Measurements from ENCODE around the gene CHKA. TPM values are rescaled to one million over a fixed set of nuclear protein-coding genes. Genes with fewer than 3 reads are reported as not detected.

The CHKA gene
- total and polyA plus RNA-seq, 4 donors, result 17.6 to 73.4 (median 49.0) TPM

DNA sequence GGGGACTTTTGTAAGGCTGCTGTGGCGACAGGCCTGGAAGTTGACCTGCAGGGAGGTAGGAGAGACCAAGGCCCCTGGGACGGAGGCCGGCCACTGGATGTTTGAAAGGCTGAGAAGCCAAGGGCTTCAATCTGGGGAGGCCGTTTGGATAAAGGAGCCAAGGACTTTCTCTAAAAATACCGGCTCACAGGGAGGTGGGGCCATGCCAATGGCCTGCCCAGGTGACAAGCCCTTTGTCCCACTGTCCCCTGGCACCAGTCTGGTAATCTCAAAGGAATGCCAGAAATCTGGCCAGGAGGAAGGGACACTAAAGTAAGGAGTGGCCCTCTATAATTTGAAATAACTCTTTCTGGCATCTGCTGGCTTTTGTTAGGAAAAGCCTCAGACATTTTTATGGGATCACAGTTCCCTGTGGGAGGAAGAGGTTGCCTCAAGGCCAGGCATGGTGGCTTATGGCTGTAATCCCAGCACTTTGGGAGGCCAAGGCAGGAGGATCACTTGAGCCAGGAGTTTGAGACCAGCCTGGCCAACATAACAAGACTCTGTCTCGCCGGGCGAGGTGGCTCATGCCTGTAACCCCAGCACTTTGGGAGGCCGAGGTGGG lies 1.9 kb upstream of the CHKA start:
- 83 to 88% methylated on average over 9 of the region's 9 CpGs for WGBS, 2 donors
- Histone ChIP-seq H3K27me3 (ENCODE audit: control insufficient read depth in 3 of 3, insufficient read depth in 3 of 3, low read length in 2 of 3) (no peaks in the 10 kb centered on the region), H3K4me1 (ENCODE audit: control insufficient read depth in 5 of 5, insufficient read depth in 5 of 5, low read length in 5 of 5) (peaks cover 3 to 39% (median 10%) of the 10 kb centered on the region in 5 donors), H3K9me3 (ENCODE audit: control insufficient read depth in 4 of 4, insufficient read depth in 3 of 4, low read length in 3 of 4) (no peaks in the 10 kb centered on the region), H3K27ac (ENCODE audit: low read depth in 1 of 2, low read length in 1 of 2) (peak overlapping the region; percentile 70 to 71), H3K36me3 (ENCODE audit: control insufficient read depth in 4 of 4, insufficient read depth in 4 of 4, low read length in 4 of 4) (no peaks in the 10 kb centered on the region), H3K4me3 (no peak overlapping the region), H3K9ac (ENCODE audit: insufficient read depth in 1 of 2, low read length in 2 of 2) (no peak overlapping the region)
- TF ChIP-seq, protein P1, sequence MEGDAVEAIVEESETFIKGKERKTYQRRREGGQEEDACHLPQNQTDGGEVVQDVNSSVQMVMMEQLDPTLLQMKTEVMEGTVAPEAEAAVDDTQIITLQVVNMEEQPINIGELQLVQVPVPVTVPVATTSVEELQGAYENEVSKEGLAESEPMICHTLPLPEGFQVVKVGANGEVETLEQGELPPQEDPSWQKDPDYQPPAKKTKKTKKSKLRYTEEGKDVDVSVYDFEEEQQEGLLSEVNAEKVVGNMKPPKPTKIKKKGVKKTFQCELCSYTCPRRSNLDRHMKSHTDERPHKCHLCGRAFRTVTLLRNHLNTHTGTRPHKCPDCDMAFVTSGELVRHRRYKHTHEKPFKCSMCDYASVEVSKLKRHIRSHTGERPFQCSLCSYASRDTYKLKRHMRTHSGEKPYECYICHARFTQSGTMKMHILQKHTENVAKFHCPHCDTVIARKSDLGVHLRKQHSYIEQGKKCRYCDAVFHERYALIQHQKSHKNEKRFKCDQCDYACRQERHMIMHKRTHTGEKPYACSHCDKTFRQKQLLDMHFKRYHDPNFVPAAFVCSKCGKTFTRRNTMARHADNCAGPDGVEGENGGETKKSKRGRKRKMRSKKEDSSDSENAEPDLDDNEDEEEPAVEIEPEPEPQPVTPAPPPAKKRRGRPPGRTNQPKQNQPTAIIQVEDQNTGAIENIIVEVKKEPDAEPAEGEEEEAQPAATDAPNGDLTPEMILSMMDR (IDR thresholded peaks at IDR 0.05; ENCODE audit: control extremely low read depth, extremely low read depth), result no peak
- DNase-seq (no peak), ATAC-seq (ENCODE audit: insufficient read depth, low FRiP score) (no peak)

DNA sequence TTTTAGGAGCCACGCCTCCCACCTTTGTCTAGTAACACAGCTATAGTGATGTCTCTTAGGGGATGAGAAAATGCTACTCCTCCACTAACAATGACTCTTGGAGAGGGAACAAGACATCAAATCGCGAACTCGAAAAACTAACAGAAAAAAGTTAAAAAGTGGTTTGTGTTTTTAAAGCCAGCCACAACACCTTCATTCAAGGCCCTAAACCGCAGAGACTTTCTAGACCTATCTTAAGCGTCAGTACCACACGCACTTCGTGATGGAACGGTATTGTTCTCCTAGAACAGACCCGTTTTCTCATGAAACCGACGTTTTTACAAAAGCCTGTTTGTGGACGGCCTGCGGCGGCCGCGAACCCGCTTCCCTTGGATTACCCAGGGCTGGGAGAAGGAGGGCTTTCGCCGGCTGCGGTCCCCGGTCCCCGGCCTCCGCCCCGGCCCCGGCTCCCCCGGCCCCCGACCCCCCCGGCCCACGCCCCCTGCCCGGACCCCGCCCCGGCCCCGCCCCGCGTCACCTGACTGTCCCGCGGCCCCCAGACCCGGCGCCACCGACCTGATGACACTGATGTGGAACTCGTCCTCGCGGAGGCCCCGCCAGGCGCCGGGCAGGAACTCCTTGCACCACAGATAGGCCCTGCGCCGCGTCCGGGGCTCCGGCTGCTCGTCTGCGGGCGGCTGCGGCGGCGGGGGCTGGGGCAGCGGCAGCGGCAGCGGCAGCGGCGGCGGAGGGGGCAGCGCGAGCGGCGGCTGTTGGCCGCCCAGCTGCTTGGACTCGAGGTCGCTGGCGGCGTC lies 718 bp downstream of the CHKA start:
- 2% methylated on average over 52 to 73 of the region's 73 CpGs for WGBS, 2 donors
- ATAC-seq (ENCODE audit: insufficient read depth, low FRiP score) (no peak), DNase-seq (peak; percentile 61 to 69 (median 67))
- TF ChIP-seq, protein P1 (IDR thresholded peaks at IDR 0.05; ENCODE audit: control extremely low read depth, extremely low read depth), result no peak
- peaks cover 0 to 3% (median 0%) of the 10 kb centered on the region in 4 donors for H3K36me3 ChIP-seq (ENCODE audit: control insufficient read depth in 4 of 4, insufficient read depth in 4 of 4, low read length in 4 of 4)
- peak overlapping the region; percentile 96 to 99 for H3K27ac ChIP-seq (ENCODE audit: low read depth in 1 of 2, low read length in 1 of 2)
- H3K9ac ChIP-seq (ENCODE audit: insufficient read depth in 1 of 2, low read length in 2 of 2), result peak overlapping the region; percentile 83 to 94
- no peaks in the 10 kb centered on the region for H3K9me3 ChIP-seq (ENCODE audit: control insufficient read depth in 4 of 4, insufficient read depth in 3 of 4, low read length in 3 of 4)
- peak overlapping the region; percentile 83 for H3K4me3 ChIP-seq
- H3K27me3 ChIP-seq (ENCODE audit: control insufficient read depth in 3 of 3, insufficient read depth in 3 of 3, low read length in 2 of 3), result no peaks in the 10 kb centered on the region
- peaks cover 3 to 46% (median 8%) of the 10 kb centered on the region in 5 donors for H3K4me1 ChIP-seq (ENCODE audit: control insufficient read depth in 5 of 5, insufficient read depth in 5 of 5, low read length in 5 of 5)

DNA sequence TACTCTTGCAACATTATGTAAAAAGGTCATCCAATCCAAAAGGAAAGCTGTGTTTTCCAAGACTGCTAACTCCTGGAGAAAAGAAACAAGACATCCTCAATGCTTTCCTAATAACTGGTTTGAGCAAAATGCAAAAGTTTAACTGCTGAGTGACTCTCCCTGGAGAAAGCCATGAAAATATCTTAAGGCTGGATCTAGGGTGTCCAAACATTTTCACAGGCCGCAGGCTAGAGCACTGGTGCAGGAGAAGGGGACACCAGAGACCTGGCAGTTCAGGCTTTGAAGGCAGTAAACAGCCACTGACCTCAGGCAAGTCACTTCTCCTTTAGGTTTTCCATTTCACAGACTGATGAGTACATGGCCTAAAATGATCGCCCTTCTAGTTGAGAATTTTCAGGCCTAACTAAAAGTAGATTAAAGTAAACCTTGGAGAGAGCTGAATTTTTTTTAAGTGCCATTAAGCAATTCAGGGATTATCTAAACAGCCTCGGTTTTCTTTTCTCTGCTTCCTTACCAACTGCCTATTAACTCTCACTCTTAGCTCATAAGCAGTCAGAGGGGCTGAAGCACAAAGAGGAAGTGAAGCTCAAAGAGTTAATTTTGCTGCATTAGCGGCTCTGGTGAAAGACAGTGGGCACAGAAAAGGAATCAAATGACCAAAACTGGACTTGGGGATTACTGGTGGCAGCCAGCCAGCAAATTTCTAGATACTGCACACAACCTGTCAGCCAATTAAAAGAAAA lies 2.3 kb downstream of the CHKA start:
- peaks cover 3 to 46% (median 8%) of the 10 kb centered on the region in 5 donors for H3K4me1 ChIP-seq (ENCODE audit: control insufficient read depth in 5 of 5, insufficient read depth in 5 of 5, low read length in 5 of 5)
- peak overlapping the region; percentile 56 to 82 for H3K27ac ChIP-seq (ENCODE audit: low read depth in 1 of 2, low read length in 1 of 2)
- H3K9ac ChIP-seq (ENCODE audit: insufficient read depth in 1 of 2, low read length in 2 of 2), result peak overlapping the region in 1 of 2 donors; percentile 61
- H3K9me3 ChIP-seq (ENCODE audit: control insufficient read depth in 4 of 4, insufficient read depth in 3 of 4, low read length in 3 of 4), result no peaks in the 10 kb centered on the region
- no peak overlapping the region for H3K4me3 ChIP-seq
- peaks cover 0 to 3% (median 0%) of the 10 kb centered on the region in 4 donors for H3K36me3 ChIP-seq (ENCODE audit: control insufficient read depth in 4 of 4, insufficient read depth in 4 of 4, low read length in 4 of 4)
- DNase-seq, result peak; percentile 59 to 87 (median 86)
- ATAC-seq (ENCODE audit: insufficient read depth, low FRiP score), result no peak
- H3K27me3 ChIP-seq (ENCODE audit: control insufficient read depth in 3 of 3, insufficient read depth in 3 of 3, low read length in 2 of 3), result no peaks in the 10 kb centered on the region
- 28 to 35% methylated on average over 4 of the region's 4 CpGs for WGBS, 2 donors
- TF ChIP-seq, protein P1 (IDR thresholded peaks at IDR 0.05; ENCODE audit: control extremely low read depth, extremely low read depth), result no peak
